Fibroblast of the aortic adventitia (primary cell): ENCODE results near the gene ADD1. TPM values are rescaled to one million over a fixed set of nuclear protein-coding genes. Genes with fewer than 3 reads are reported as not detected.

ENCODE experiments used
- DNase-seq: peaks from one replicate; pipeline ENCODE4 v3.0.0-alpha.2; 2010; ENCODE audit warnings: low read depth
- H3K4me3 ChIP-seq: 2 replicates; pipeline ENCODE4 v1.5.1; 2011; ENCODE audit warnings: low read depth, mild to moderate bottlenecking, control low read depth, low read length, moderate library complexity
- CTCF ChIP-seq: IDR thresholded peaks from 2 replicates; pipeline ENCODE4 v1.5.1; 2011; ENCODE audit warnings: mild to moderate bottlenecking, low read length, control low read depth, inconsistent platforms; ENCODE audit not compliant: insufficient read depth
- total RNA-seq: library from RNA; depleted of rRNA; stranded (reverse); fragments of >200 nt; gene quantifications from 2 replicates; pipeline ENCODE4 v1.2.3, GENCODE V29; 2012; ENCODE audit warnings: low replicate concordance

Gene ADD1
- total RNA-seq, 1 donor = 168 TPM

GRCh38 chr4:2837904-2838496, 5.6 kb upstream of the ADD1 start:
- DNase-seq = peak; percentile 59
- H3K4me3 ChIP-seq = peak overlapping the region; percentile 41
- no peak for TF ChIP-seq CTCF

- no peak for TF ChIP-seq CTCF
- DNase-seq = no peak
- H3K4me3 ChIP-seq = no peak overlapping the region
Observed at GRCh38 chr4:2839060-2839459, 4.6 kb upstream of the ADD1 start.

- no peak for TF ChIP-seq CTCF
- no peak for DNase-seq
- H3K4me3 ChIP-seq = peak overlapping the region; percentile 77
Observed at GRCh38 chr4:2842687-2843262, 869 bp upstream of the ADD1 start.

- TF ChIP-seq CTCF = no peak
- no peak for DNase-seq
- H3K4me3 ChIP-seq = peak overlapping the region; percentile 89
Observed at GRCh38 chr4:2843941-2844584, 419 bp downstream of the ADD1 start.

GRCh38 chr4:2846172-2846571, 2.5 kb downstream of the ADD1 start:
- DNase-seq = no peak
- no peak overlapping the region for H3K4me3 ChIP-seq
- TF ChIP-seq CTCF = no peak

- no peak for DNase-seq
- H3K4me3 ChIP-seq = no peak overlapping the region
- TF ChIP-seq CTCF = no peak
Observed at GRCh38 chr4:2847302-2847871, 3.7 kb downstream of the ADD1 start.
